Measurements from ENCODE around the gene FAAH2.
"Not testable (repeated sequence)": the region's sequence is repeated elsewhere in the genome, so short reads cannot be mapped to it uniquely, and the experiment has no call there.

Gene FAAH2

GRCh38 chrX:57394162-57394561 lies 107.7 kb downstream of the FAAH2 start:
- DNase-seq: not testable (repeated sequence)

DNA sequence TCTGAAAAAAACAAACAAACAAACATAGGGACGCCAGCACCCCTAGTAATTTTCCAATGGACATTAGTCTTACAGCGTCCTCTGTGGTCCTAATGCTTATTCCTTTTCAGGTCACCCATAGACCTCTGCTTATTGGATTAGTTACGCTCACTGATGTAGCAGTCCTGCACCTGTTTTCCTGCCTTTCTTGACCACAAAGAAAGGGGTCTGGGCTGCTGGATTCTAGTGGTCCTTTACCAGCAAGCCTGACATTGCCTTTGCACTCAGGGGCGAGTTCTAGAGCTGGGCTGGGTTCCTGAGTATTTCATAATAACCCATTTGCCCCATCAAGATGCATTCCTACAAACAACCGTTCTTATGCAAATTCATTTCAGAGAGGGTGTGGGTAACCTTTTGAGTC lies 116.7 kb downstream of the FAAH2 start:
- DNase-seq: not testable (repeated sequence)

GRCh38 chrX:57406149-57406548 lies 119.6 kb downstream of the FAAH2 start:
- no peak for DNase-seq

- DNase-seq: peak; percentile 7
Observed at GRCh38 chrX:57417827-57418226, 131.3 kb downstream of the FAAH2 start.

GRCh38 chrX:57422289-57422688 lies 135.8 kb downstream of the FAAH2 start:
- no peak for DNase-seq

GRCh38 chrX:57422790-57423189 lies 136.3 kb downstream of the FAAH2 start:
- no peak for DNase-seq

GRCh38 chrX:57445076-57445475 lies 158.6 kb downstream of the FAAH2 start:
- DNase-seq: no peak

- DNase-seq: no peak
Observed at GRCh38 chrX:57445832-57446231, 159.3 kb downstream of the FAAH2 start.

DNA sequence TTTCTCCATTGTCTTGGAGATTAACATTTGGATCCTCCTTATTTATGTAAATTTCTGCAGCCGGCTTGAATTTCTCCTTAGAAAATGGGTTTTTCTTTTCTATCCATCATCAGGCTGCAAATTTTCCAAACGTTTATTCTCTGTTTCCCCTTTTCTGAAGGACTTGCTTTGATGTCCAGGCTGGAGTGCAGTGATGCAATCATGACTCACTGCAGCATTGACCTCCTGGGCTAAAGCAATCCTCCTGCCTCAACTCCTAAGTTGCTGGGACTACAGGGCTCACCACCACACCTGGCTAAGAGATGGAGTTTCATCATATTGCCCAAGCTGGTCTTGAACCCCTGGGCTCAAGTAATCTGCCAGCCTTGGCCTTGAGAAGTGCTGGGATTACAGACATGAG lies 161.3 kb downstream of the FAAH2 start:
- no peak for DNase-seq

DNA sequence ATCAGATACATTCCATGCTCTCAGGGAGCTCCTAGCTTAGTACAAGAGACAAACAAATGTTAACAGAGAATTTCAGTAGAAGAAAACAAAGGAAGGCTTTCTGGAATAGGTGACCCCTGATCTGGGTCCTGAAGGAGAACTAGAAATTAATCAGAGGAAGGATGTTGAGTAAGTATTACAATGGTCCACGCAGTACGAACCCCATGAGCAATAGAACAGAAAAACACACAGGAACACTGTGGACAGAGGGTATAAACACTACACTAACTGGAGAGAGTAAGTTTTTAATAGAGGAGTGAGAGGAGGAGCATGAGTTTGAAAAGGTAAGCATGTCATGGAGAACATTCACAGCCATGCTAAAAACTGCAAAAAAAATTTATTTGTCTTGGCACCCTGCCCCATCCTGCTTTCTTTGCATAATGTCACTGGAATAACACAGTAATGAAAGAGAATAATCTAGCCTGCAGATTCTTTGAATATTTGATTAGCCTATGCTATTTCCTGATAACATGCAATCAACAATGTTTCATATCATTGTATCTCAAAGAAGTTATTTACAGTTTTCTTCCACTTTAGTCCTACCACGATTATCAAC lies 165.0 kb downstream of the FAAH2 start:
- DNase-seq: no peak

DNA sequence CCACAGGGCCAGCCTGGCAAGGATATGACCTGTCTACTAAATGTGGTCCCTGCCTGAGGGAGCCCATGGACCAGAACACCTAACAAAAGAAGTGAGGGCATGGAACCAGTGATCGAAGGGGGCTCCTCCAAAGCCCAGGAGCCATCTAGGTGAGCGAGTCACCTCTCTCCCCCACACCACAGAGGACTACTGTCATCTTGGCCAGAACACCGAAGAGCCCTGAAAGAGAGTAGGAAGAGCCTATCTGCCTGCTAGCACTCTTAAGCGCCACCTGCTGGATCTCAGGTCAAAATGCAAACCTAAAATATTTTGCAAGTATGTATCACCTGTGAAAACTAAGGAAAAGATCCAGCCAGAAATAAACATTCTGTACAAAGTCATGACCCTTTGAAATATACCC lies 167.4 kb downstream of the FAAH2 start:
- DNase-seq: peak; percentile 4

DNA sequence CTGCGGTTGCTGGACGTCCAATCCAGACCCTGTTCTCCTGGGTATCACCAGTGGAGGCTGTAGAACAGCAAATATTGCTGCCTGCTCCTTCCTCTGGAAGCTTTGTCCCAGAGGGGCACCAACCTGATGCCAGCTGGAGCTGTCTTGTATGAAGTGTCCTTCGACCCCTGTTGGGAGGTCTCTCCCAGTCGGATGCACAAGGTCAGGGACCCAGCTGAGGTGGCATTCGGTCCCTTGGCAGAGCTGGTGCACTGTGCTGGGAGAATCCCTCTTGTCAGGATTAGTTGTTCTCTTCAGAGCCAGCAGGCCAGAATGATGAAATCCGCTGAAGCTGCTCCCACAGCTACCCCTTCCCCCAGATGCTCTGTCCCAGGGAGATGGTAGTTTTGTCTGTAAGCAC lies 195.0 kb downstream of the FAAH2 start:
- no peak for DNase-seq

DNA sequence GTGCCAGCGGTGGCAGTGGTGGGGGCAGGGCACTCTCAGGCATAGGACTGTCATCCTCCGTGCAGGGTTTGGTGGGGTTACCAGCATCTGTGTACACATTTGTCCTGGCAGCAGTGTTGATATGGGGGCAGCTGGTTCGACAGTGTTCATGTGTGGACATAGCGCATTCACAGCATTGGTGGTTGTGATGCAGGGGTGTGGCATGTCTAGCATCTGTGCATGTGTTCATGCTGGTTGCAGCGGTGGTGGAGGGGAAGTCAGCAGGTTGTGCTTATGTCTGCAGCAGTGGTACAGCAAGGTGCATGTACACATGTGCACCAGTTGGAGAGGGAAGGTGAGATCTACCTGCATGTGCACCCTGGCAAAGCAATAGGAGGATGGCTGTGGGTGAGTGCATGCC lies 230.0 kb downstream of the FAAH2 start:
- DNase-seq: no peak

GRCh38 chrX:57519578-57520118 lies 233.1 kb downstream of the FAAH2 start:
- no peak for DNase-seq

- no peak for DNase-seq
Observed at GRCh38 chrX:57528670-57529255, 242.3 kb downstream of the FAAH2 start.
